GM12892 (cell line): Measurements from ENCODE around the gene ESRRA.

ENCODE experiments used
- DNase-seq: peaks from one replicate; pipeline ENCODE4 v3.0.0; 2011; ENCODE audit not compliant: insufficient read length
- FAIRE-seq: peaks from 2 replicates; lab custom pipeline; 2011; peaks lifted over from hg19 to GRCh38; lab: Jason Lieb, UNC
- POLR2A ChIP-seq: IDR thresholded peaks from 2 replicates; pipeline ENCODE4 v1.6.1; 2011; ENCODE audit warnings: low read depth, low read length, control low read depth
- POLR2AphosphoS5 ChIP-seq: IDR thresholded peaks from 2 replicates; pipeline ENCODE4 v1.6.1; 2011; ENCODE audit warnings: low read depth, low read length, control low read depth
- TAF1 ChIP-seq: IDR thresholded peaks from 2 replicates; pipeline ENCODE4 v1.6.1; 2011; ENCODE audit warnings: low read depth, mild to moderate bottlenecking, control low read depth, low read length, borderline replicate concordance

ESRRA gene

GRCh38 chr11:64360448-64360921, 55.2 kb downstream of the ESRRA start:
- DNase-seq, result peak; percentile 29
- TF ChIP-seq POLR2A (no peak), POLR2AphosphoS5 (no peak), TAF1 (no peak)
- no peak for FAIRE-seq

GRCh38 chr11:64361659-64362058, 56.3 kb downstream of the ESRRA start:
- no peak for TF ChIP-seq POLR2A
- FAIRE-seq (no peak), DNase-seq (no peak)

GRCh38 chr11:64362339-64362738, 57.0 kb downstream of the ESRRA start:
- DNase-seq (no peak), FAIRE-seq (no peak)
- TF ChIP-seq TAF1 (no peak), POLR2AphosphoS5 (no peak), POLR2A (no peak)

GRCh38 chr11:64364435-64364834, 59.1 kb downstream of the ESRRA start:
- FAIRE-seq, result no peak
- TF ChIP-seq POLR2AphosphoS5 (no peak), POLR2A (no peak), TAF1 (no peak)
- DNase-seq, result no peak

- DNase-seq (no peak), FAIRE-seq (no peak)
- TF ChIP-seq TAF1 (no peak), POLR2A (no peak), POLR2AphosphoS5 (no peak)
These were observed 59.6 kb downstream of the ESRRA start for GRCh38 chr11:64364911-64365310.
